SKM-1 (cell line): ENCODE results near the gene UROC1.

ENCODE experiments used
- DNase-seq: peaks from one replicate; lab custom pipeline; 2025; ENCODE audit not compliant: unreplicated experiment; lab: John Stamatoyannopoulos, UW

Gene UROC1

DNA sequence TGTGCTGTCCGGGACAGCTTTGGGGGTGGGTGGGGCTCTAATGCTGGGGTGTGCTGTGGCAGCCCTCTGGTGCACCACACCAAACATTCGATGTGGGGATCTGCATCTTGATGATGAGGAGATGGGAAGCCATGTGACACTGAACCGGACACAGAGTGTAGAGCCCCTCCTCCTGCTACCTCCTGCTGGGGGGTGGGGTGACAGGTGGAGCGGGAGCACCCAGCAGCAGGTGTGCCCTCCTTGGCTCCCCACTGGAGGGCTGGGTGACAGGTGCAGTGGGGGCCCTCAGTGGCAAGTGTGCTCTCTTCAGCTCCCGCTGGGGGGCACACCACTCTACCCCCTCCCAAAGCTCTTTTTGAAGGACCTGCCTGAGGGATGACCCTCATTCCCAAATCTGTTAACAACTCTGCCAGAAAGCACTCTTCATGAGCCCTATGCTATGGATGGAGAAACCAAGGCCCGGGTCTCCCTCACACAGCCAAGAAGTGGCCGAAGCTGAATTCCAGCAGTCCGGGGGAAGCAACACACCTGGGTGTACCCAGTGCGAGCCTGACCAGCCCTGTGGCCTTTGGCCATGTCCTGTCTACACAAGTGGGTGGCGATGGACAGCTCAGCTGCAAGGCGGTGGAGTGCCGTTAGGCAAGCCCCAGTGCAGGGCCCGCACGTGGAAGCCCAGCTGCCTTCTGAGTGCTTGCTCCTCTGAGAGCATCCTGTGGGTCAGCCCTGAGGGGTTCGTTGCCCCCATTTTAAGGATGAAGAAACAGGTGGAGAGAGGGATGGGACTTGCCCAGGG, 609 bp upstream of the UROC1 start:
- no peak for DNase-seq

- DNase-seq, result no peak
Observed at GRCh38 chr3:126516936-126517290, 660 bp downstream of the UROC1 start.

DNA sequence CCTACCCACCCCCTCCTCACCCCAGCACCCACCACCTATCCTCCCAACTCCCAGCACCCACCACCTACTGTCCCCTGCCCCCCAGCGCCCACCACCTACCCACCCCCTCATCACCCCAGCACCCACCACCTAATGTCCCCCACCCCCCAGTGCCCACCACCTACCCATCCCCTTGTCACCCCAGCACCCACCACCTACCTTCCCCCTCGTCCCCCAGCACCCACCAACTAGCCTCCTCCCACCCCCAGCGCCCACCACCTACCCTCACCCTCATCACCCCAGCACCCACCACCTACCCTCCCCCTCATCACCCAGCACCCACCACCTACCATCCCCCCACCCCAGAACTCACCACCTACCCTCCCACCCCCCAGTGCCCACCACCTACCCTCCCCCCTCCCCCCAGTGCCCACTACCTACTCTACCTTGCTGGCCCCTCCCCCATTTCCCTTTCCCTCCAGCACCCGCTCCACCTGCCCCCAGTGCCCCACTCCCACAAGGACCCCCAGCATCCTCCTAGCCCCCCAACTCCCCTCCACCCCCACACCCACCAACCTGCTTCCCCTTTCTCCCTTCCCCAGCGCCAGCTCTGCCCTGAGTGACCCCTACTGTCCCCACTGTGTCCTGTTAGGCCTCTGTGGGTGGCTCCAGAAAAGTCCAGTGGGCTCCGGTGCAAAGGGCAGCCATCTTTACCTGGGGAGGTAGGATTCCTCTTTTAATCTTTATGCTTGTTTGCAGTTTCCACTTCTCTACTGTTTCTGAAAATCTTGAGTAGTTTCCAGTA, 1.2 kb downstream of the UROC1 start:
- no peak for DNase-seq

DNA sequence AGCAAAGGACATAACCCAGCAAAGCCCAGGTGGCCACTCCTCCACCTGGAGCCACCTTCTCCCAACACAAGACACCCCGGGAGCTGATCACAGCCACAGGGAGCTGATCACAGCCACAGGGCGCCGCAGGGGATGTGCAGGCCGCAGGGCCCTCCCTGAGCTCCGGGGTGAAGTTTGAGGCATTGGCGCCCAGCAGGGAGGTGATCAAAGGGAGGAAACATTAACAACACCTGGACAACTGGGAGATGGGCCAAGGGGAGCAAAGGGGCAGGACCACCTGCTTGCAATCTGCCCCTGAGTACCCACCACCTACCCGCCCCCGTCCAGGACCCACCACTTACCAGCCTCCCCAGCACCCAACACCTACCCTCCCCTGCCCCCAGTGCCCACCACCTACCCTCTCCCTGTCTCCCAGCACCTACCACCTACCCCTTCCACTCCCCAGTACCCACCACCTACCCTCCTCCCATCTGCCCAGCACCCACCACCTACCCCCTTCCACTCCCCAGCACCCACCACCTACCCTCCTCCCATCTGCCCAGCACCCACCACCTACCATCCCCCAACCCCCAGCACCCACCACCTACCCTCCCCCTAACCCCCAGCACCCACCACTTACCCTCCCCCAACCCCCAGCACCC, 2.4 kb downstream of the UROC1 start:
- no peak for DNase-seq

DNA sequence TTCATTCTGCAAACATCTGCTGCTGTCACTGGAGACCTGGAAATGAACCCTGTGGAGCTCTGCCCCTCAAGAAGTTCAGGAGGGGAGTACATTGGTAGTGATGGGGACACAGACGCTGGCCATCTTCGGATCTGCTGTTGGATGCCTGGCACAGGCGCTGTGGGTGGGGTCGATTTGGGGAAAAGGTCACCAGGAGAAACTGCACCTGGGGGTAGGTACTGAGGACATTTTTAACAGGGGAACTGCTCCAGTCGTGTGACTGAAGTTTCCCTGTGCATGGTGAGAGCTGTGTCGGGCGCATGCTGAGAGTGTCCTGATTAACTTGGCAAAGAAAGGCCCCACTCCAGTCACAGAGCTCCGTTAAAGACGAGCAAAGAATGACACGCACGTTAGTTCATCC, 3.4 kb downstream of the UROC1 start:
- DNase-seq, result no peak

DNA sequence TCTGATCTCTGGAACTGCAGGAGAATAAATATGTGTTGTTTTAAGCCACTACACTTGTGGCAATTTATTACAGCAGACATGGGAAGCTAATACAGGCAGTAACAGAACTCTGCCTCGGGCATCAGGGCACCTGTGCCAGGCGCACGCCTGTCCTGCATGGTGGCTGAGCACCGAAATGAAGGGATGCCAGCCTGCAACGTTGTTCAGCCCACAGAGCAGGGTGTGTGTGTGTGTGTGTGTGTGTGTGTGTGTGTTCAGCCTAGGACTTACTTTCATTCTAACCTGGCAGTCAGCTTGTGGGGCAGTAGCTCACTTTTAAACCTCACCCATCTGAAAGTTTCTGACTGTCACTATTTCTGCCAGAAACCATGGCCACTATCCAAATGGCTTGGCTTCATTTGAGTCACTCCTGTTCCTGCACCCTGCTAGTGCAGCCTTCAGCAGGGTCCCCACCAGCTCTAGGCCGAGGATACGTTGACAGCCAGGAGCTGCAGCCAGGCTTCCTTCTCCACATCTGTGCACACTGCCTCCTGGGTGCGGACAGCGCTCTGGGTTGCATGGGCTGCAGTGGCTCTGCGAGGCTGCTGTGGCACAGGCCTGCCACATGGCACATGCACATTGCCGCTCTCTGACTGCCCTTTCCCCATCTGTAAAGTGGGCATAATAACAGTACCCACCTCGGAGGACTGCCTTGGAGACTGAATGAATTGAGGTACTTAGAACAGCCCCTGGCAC, 4.5 kb downstream of the UROC1 start:
- DNase-seq, result no peak

DNA sequence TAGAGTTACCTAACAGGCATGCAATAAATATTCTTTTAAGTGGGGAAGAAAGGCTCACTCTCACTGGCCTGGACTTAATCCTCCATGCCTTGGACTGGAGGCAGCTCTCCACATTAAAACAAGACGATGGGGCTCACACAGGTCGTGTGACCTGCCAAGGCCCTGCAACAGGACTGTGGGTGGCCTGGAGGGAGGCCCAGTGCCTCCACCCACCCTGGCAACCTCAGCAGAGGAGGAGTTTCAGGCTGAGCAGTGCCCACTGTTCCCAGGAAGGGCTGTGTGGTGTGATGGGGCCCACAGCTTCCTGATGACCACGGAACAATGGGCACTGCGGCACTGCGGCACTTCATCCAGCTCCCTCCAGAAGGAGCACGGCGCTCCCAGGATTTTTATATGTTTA, 5.5 kb downstream of the UROC1 start:
- no peak for DNase-seq

DNA sequence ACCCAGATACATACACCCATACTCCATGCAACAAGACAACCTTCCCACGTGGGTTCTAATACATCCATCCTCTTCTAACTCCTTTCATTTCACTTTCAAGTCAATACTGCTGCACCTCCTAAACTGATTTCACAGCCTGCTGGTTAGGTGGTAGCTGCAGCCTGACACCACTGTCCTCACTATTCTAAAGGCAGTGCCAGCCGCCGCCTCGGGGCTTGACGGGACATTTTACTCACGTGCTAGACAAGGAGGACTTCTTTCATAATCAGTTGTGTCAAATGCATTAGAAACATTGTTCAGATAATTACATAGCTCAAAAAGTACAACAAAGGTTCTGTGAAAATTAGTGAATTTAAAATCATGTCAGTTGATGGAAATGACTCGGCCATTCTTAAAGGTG, 6.3 kb downstream of the UROC1 start:
- no peak for DNase-seq

- DNase-seq, result no peak
Observed at GRCh38 chr3:126510308-126510910, 7.2 kb downstream of the UROC1 start.

GRCh38 chr3:126509597-126510307, 7.8 kb downstream of the UROC1 start:
- DNase-seq, result no peak

GRCh38 chr3:126508564-126508964, 9.0 kb downstream of the UROC1 start:
- DNase-seq, result no peak

DNA sequence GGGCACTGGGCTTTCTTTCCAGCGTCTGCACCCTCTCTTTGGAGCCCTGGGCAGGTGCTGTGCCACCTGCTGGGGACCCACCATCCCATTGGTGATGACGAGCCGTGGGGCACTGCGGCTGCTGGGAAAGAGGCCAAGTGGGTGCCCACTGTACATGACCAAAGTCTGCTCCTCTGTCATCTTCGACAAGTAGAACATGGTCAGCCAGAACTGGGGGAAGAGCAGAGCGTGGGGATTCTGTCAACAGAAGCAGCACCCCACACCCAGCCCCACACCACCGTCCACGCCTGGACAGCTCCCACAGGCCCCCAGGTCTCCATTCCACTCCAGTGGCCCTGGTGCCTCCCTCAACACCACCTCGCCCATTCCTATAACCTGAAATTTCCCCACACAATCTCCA, 9.7 kb downstream of the UROC1 start:
- DNase-seq, result no peak

DNA sequence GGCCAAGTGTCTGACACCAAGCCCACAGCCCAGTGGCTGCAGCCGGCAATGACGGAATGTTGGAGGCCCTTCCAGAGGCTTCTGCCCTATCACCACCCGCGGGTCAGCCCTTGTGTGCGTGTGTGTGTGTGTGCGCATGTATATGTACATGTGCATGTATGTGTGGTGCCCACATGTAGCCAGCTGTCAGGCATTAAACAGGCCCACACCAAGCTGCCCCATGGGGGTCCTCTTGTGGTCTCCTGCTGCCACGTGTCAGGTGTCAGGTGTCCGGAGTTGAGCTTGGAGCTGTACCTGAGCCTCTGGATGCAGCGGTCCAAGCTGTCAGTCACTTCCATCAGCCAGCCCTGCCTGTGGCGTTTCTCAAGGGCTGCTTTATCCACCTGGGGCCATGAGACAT, 13.9 kb downstream of the UROC1 start:
- no peak for DNase-seq

GRCh38 chr3:126502656-126503055, 14.9 kb downstream of the UROC1 start:
- no peak for DNase-seq

DNA sequence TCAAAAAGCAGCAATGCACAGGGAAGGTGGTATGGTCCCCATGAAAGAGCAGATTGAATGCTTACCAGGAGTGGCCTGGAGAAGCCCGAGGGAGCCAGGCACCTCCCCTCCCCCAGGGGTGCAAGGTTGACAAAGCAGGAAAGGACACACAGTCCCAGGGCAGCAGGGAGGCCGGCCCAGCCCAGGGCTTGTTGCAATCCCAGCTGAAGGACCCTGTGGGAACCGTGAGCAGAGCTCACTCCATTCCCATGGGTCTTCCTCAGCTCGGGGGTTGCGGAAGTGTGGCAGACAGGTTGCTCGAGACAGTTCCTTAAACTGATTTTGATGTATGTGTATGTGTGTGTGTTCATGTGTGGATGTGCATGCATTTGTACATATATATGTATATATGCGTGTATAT, 15.8 kb downstream of the UROC1 start:
- no peak for DNase-seq

DNA sequence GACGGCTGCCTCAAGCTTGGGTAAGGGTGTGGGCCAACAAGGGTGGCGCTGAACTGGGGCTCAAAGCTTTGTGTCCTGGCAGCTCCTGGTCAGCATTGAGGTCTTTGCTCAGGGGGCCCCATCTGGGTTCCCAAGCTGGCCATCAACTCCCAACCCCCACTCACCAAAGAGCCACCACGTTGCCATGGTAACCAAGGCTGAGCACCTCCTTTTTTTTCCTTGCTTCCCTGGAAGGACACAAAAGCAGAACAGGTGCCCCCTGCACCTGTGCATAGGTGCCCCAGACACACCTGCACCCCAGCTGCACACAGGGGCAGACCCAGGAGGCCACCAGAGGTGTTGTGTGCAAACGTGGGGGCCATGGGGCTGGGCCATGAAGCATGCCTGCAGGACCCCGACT, 16.5 kb downstream of the UROC1 start:
- no peak for DNase-seq

GRCh38 chr3:126500016-126500415, 17.6 kb downstream of the UROC1 start:
- no peak for DNase-seq

DNA sequence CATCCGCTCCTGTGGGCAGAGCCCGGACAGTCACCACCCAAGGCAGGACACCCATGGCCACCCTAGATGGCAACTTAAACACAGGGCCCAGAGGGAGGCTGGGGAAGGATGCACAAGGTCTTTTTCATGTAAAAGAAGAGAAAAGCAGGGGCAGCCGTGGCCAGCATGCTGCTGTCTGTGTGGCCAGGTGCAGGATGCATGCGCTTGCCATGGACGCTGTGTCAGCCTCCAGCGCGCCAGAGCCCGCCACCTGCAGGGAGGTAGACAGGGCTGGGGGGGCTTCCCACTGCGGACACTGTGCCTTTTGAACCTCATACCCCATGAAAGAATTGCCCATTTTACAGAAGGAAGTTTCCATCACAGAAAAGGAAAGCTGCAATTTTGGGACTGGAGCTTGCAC, 18.2 kb downstream of the UROC1 start:
- no peak for DNase-seq

DNA sequence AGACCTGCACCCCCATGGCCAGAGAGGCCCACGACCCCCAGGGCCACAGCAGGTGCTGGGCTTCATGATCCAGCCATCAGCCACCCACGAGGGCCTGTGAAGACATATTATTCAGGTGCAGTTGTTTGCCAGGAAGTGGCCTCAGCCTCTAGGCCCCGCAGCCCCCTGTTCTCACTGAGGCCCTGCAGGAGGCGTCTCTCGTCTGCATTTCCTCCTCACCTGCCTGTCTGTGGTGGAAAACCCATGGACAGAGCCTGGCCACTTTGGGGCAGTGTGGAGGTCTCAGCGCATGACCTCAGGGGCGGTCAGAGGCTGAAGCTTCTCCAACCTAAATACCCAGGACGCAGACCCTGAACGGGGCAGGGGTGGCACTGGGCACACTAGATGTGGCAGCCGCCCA, 18.6 kb downstream of the UROC1 start:
- DNase-seq, result no peak

DNA sequence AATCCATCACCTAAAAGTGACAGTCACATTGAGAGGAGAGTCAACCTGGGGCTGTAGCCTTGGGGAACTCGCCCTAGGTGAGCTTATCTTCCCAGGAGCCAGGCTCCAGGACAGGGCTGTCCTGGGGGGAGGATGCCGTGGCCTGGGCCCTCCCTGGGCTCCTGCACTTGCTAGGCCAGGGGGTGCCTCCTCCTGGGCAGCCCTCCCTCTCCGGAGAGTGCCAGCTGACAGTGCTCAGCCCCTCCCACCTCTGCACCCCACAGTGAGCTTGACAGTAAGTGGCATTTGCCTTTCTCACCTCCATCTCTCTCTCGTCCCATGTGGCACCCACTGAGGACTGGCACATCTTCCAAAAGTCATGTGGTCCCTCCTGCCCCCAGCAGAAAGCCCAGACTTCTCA, 19.1 kb downstream of the UROC1 start:
- DNase-seq, result no peak
